ENCODE results near the gene KCNJ11. TPM values are rescaled to one million over a fixed set of nuclear protein-coding genes. Genes with fewer than 3 reads are reported as not detected.

KCNJ11 gene
- total and polyA plus RNA-seq, 12 donors = 0.11 to 3.2 (median 1.4) TPM

DNA sequence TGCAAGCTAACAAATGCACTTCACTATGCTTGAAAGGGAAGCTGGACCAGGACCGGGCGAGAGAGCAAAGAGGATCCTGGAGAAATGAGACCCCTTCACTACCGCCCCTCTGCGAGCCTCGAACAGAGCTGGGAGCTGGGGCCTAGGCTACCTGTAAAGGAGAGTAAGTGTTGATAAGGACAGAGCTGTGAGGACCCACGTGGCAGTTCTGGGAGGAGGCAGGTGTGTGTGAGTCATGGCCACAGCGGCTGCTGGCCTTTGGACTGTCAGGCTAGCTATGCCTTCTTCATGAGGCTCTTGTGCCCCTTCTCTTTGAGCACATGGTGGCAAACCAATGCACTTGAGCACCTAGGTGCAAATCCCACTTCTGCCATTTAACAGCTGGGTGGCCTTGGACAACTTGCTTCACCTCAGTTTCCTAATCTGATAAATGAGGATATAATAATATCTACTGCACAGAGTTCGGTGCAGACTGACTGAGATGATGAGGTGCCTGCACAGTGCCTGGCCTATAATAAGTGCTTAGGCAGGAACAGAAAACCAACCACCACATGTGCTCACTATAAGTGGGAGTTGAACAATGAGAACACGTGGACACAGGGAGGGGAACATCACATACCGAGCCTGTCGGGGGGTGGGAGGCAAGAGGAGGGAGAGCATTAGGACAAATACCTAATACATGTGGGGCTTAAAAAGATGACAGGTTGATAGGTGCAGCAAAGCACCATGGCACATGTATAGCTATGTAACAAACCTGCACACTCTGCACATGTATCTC lies 35.3 kb upstream of the KCNJ11 start:
- no peaks in the 10 kb centered on the region for H3K9me3 ChIP-seq (replicated peaks in 1 of 3)
- H3K27ac ChIP-seq = no peak overlapping the region
- no peak overlapping the region for H3K4me3 ChIP-seq
- WGBS, 4 donors = 74 to 88% (median 79%) methylated on average over 10 to 11 of the region's 11 CpGs
- intact Hi-C loops (cut with DNase I) = no loop called here
- no peaks in the 10 kb centered on the region for H3K4me1 ChIP-seq (replicated peaks in 1 of 2)
- no peaks in the 10 kb centered on the region for H3K27me3 ChIP-seq
- DNase-seq = no peak
- no peaks in the 10 kb centered on the region for H3K36me3 ChIP-seq (replicated peaks in 1 of 2)
- TF ChIP-seq POLR2A (IDR thresholded peaks at IDR 0.05) = no peak
- TF ChIP-seq, protein P1, sequence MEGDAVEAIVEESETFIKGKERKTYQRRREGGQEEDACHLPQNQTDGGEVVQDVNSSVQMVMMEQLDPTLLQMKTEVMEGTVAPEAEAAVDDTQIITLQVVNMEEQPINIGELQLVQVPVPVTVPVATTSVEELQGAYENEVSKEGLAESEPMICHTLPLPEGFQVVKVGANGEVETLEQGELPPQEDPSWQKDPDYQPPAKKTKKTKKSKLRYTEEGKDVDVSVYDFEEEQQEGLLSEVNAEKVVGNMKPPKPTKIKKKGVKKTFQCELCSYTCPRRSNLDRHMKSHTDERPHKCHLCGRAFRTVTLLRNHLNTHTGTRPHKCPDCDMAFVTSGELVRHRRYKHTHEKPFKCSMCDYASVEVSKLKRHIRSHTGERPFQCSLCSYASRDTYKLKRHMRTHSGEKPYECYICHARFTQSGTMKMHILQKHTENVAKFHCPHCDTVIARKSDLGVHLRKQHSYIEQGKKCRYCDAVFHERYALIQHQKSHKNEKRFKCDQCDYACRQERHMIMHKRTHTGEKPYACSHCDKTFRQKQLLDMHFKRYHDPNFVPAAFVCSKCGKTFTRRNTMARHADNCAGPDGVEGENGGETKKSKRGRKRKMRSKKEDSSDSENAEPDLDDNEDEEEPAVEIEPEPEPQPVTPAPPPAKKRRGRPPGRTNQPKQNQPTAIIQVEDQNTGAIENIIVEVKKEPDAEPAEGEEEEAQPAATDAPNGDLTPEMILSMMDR (IDR thresholded peaks at IDR 0.05) = no peak

GRCh38 chr11:17421781-17422180 lies 33.3 kb upstream of the KCNJ11 start:
- Histone ChIP-seq H3K4me3 (no peak overlapping the region), H3K9me3 (replicated peaks in 1 of 3) (no peaks in the 10 kb centered on the region), H3K36me3 (replicated peaks in 1 of 2) (no peaks in the 10 kb centered on the region), H3K27ac (no peak overlapping the region), H3K27me3 (no peaks in the 10 kb centered on the region), H3K4me1 (replicated peaks in 1 of 2) (no peaks in the 10 kb centered on the region)
- WGBS, 4 donors = 43 to 73% (median 50%) methylated on average over 3 to 4 of the region's 4 CpGs
- intact Hi-C loops (cut with DNase I) = no loop called here
- no peak for DNase-seq
- TF ChIP-seq POLR2A (IDR thresholded peaks at IDR 0.05) = no peak
- TF ChIP-seq, protein P1 (IDR thresholded peaks at IDR 0.05) = no peak

- H3K4me3 ChIP-seq = no peak overlapping the region
- H3K4me1 ChIP-seq (replicated peaks in 1 of 2) = no peaks in the 10 kb centered on the region
- intact Hi-C loops (cut with DNase I) = no loop called here
- 41 to 49% (median 47%) methylated on average over 2 of the region's 2 CpGs for WGBS, 4 donors
- DNase-seq = no peak
- no peaks in the 10 kb centered on the region for H3K36me3 ChIP-seq (replicated peaks in 1 of 2)
- no peak overlapping the region for H3K27ac ChIP-seq
- no peak for TF ChIP-seq POLR2A (IDR thresholded peaks at IDR 0.05)
- TF ChIP-seq, protein P1 (IDR thresholded peaks at IDR 0.05) = no peak
- H3K9me3 ChIP-seq (replicated peaks in 1 of 3) = no peaks in the 10 kb centered on the region
- no peaks in the 10 kb centered on the region for H3K27me3 ChIP-seq
Measured at GRCh38 chr11:17418444-17419081, 30.1 kb upstream of the KCNJ11 start.

GRCh38 chr11:17416492-17416891 lies 28.0 kb upstream of the KCNJ11 start:
- no peak for DNase-seq
- no peaks in the 10 kb centered on the region for H3K4me1 ChIP-seq (replicated peaks in 1 of 2)
- no peaks in the 10 kb centered on the region for H3K36me3 ChIP-seq (replicated peaks in 1 of 2)
- no peak overlapping the region for H3K27ac ChIP-seq
- intact Hi-C loops (cut with DNase I) = no loop called here
- no peaks in the 10 kb centered on the region for H3K27me3 ChIP-seq
- TF ChIP-seq POLR2A (IDR thresholded peaks at IDR 0.05) = no peak
- TF ChIP-seq, protein P1 (IDR thresholded peaks at IDR 0.05) = no peak
- H3K9me3 ChIP-seq (replicated peaks in 1 of 3) = no peaks in the 10 kb centered on the region
- no peak overlapping the region for H3K4me3 ChIP-seq
- 63 to 77% (median 69%) methylated on average over 2 of the region's 2 CpGs for WGBS, 4 donors

Data from adrenal gland (tissue), 12 donors.